ACC112 (cell line): ENCODE data around the gene NOL9.

Experiments used
- H2AFZ ChIP-seq: fragments of 200-600 bp; sonication (generic); one replicate; pipeline ENCODE4 v1.6.0; 2017; ENCODE audit warnings: antibody characterized with exemption, low read length; ENCODE audit not compliant: unreplicated experiment
- H3K27ac ChIP-seq: fragments of 200-600 bp; sonication (generic); 2 replicates; pipeline ENCODE4 v1.5.1; 2014; ENCODE audit warnings: low read depth, mild to moderate bottlenecking, antibody characterized with exemption, low read length, moderate library complexity
- H3K27me3 ChIP-seq: fragments of 200-600 bp; sonication (generic); 2 replicates; pipeline ENCODE4 v1.6.1; 2014; ENCODE audit warnings: mild to moderate bottlenecking, antibody characterized with exemption, low read length, moderate library complexity, mixed read lengths; ENCODE audit not compliant: insufficient read depth
- H3K36me3 ChIP-seq: fragments of 200-600 bp; sonication (generic); 2 replicates; pipeline ENCODE4 v1.6.1; 2016; ENCODE audit warnings: mild to moderate bottlenecking, antibody characterized with exemption, low read length, moderate library complexity, mixed read lengths; ENCODE audit not compliant: insufficient read depth
- H3K4me1 ChIP-seq: fragments of 200-600 bp; sonication (generic); one replicate; pipeline ENCODE4 v1.6.1; 2016; ENCODE audit warnings: low read length, mixed read lengths; ENCODE audit not compliant: insufficient read depth, unreplicated experiment, control insufficient read depth
- H3K4me3 ChIP-seq: fragments of 200-600 bp; sonication (generic); 2 replicates; pipeline ENCODE4 v1.5.1; 2014; ENCODE audit warnings: mild to moderate bottlenecking, low read depth, low read length
- H3K79me2 ChIP-seq: fragments of 200-600 bp; sonication (generic); one replicate; pipeline ENCODE4 v1.6.0; 2016; ENCODE audit warnings: low read length; ENCODE audit not compliant: control insufficient read depth, unreplicated experiment, insufficient read depth

NOL9 gene

DNA sequence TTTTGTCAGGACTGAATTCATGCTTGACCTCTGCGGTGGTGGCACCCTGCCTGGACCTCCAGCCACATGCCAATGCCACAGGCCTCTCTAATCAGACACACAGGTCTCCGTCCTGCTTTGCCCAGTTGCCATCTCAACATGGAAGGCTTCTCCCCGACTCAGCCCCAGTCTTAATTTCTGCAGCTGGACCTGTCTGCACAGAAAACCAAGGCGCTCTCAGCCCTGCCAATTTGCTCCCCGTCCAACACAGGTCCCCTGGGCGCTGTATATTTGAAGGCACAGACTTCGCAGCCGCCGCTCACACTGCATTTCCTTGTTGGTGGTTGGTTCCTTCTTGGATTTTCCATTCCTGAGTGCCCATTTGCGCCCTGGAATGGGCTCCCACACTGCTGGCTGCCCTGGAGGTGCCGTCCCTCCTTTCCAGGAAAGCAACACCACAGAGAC is 34.8 kb downstream of the NOL9 start:
- no peaks in the 10 kb centered on the region for H3K36me3 ChIP-seq
- no peak overlapping the region for H3K4me3 ChIP-seq
- peaks cover 17% of the 10 kb centered on the region for H3K4me1 ChIP-seq
- no peak overlapping the region for H2AFZ ChIP-seq
- H3K27ac ChIP-seq = no peak overlapping the region
- no peaks in the 10 kb centered on the region for H3K79me2 ChIP-seq
- no peaks in the 10 kb centered on the region for H3K27me3 ChIP-seq

DNA sequence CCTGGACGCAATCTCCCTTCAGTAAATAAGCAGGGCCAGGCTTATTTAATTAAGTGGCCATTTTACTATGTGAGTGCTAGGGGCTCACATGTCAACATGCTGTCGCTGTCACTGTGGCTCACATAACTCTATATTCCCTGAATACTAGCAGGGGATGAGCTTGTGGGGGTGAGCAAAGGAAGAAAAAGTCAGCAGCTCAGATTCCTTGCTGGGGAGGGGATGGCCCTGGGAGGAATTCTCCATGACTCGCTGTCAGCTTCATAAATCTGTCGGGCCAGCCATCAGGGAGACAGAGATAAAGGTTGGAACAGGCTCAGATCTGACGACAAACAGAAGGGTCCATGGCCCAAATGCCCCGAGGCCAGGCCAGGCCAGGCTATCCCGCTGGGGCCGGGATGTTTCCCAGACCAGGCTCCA is 36.9 kb downstream of the NOL9 start:
- Histone ChIP-seq H2AFZ (no peak overlapping the region), H3K27me3 (no peaks in the 10 kb centered on the region), H3K27ac (no peak overlapping the region)

DNA sequence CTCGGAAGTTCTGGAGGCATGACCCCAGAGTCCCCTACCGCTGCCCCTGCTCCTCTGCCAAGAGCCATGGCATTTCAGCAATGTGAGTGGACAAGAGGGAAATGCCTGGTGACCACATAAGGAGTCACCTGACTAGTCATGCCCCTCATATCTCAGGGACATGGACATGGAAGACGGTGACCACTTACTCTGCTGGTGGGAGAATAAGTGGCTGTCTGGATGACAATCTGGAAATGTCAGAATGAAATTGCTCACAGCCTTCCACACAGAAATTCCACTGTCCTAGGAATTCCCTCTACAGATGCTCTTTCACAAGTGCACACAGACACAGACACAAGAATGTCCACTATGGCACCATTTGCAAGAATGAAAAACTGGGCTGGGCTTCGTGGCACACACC is 38.5 kb downstream of the NOL9 start:
- H3K79me2 ChIP-seq = no peaks in the 10 kb centered on the region
- peaks cover 17% of the 10 kb centered on the region for H3K4me1 ChIP-seq
- no peaks in the 10 kb centered on the region for H3K36me3 ChIP-seq
- H3K27ac ChIP-seq = no peak overlapping the region
- no peak overlapping the region for H3K4me3 ChIP-seq
- H2AFZ ChIP-seq = no peak overlapping the region
- no peaks in the 10 kb centered on the region for H3K27me3 ChIP-seq

More for the DNA sequence above, 36.9 kb downstream of the NOL9 start:
- no peaks in the 10 kb centered on the region for H3K36me3 ChIP-seq
- H3K4me1 ChIP-seq = peaks cover 17% of the 10 kb centered on the region
- no peak overlapping the region for H3K4me3 ChIP-seq
- no peaks in the 10 kb centered on the region for H3K79me2 ChIP-seq

DNA sequence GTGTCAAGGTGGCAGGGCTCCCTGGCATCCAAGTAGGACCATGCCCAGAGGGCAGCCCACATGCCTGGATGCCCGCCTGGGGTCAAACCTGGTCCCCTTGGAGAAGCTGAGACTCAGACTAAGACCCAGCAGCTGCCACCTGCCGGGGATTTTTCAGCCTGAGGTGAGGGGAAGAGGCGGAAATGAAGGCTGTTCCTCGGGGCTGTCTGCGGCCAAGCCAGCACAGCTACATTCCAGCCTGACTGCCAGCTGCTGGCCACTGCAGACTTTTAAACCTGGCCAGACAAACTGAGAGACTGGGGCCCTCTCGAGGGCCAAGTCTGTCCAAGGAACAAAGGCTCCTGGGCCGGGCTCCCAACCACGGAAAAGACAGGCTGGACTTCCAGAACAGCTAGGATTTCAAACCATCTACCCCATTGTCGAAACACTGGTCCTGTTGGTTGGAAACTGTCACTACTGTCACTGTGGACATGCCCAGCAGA is 41.0 kb downstream of the NOL9 start:
- Histone ChIP-seq H3K79me2 (no peaks in the 10 kb centered on the region), H3K27ac (no peak overlapping the region), H3K4me3 (no peak overlapping the region), H3K36me3 (no peaks in the 10 kb centered on the region), H3K27me3 (no peaks in the 10 kb centered on the region), H3K4me1 (peaks cover 8% of the 10 kb centered on the region), H2AFZ (no peak overlapping the region)

DNA sequence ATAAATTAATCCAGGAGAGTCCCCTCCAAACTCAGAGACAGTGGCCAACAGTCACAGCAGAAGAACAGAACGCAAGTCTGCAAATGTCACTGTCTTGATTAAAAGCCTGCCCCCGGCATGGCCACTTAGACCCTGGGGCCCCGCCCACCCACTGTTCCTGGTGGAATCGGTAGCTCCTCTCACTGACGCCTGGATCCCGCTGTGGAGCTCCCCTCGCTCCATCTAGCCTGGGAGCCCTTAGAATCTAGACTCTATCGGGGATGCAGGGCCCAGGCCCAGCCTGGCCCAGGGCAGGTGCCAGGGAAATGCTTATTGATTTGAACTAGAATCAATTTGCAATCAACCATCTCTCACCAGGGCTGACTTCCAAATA is 41.4 kb downstream of the NOL9 start:
- no peaks in the 10 kb centered on the region for H3K27me3 ChIP-seq
- H3K4me3 ChIP-seq = no peak overlapping the region
- no peak overlapping the region for H2AFZ ChIP-seq
- H3K4me1 ChIP-seq = peaks cover 8% of the 10 kb centered on the region
- H3K27ac ChIP-seq = no peak overlapping the region
- no peaks in the 10 kb centered on the region for H3K36me3 ChIP-seq
- H3K79me2 ChIP-seq = no peaks in the 10 kb centered on the region

DNA sequence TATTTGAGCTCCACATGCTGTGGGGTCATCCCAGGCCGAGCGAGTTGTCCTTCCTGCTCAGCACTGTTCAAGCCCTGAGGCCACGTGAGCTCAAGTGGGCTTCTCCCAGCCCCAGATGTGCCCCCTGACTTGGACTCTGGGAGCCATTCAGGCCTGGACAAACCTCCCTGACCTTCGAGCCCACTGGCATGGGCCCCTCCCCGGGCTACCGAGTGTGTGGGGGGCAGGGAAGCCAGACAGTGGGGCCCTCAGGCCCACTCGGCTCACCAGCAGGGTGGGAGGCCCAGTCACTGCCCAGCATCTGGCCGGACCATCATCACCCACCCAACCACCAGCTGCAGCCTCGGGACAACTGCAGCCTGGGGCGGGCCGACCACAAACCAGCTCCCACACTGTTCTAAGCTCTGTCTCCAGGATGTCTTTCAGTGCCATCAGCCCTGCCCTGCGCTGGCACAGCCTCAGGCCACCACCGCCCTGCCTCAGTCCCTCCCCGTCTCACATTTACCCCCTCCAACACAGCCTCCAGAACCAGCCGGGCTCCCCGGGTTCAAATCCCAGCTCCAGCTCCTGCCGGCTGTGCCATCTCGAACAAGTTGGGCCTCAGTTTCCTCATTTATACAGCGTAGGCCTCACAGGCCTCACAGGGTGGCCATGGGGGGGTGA is 41.9 kb downstream of the NOL9 start:
- Histone ChIP-seq H3K27me3 (no peaks in the 10 kb centered on the region), H3K27ac (no peak overlapping the region), H3K36me3 (no peaks in the 10 kb centered on the region), H2AFZ (no peak overlapping the region), H3K79me2 (no peaks in the 10 kb centered on the region), H3K4me1 (peaks cover 8% of the 10 kb centered on the region), H3K4me3 (no peak overlapping the region)

DNA sequence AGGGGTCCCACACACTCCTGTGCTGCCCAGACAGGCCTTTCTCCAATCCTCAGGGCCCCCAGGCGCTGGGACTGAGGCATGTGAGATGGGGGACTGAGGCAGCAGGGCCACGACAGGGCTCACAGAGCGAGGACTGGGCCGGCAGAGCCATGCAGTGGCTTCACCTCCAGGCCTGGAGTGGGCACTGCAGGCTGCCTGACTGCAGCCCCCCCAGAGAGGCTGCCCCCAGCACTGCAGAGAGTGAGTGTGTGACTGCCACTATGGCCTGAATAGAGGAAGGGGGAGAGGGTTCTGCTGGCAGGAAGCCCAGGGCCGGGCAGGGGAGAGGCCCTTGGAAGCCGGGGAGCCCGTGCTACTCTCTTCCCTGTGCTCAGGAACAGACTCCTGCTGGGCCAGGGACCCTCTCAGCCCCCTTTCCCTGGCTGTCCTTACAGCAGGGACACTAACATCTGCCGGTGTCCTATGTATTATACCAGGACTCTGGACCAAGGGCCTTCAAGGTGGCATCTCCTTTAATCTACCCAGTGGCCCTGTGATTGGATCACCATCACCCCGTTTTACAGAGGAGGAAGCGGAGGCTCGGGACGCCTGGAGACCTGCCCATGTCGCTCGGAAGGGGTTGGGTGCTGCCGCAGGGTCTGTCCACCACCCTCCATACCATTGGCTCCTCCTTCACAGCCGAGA is 42.6 kb downstream of the NOL9 start:
- Histone ChIP-seq H3K27me3 (no peaks in the 10 kb centered on the region), H2AFZ (no peak overlapping the region), H3K4me3 (no peak overlapping the region), H3K36me3 (no peaks in the 10 kb centered on the region), H3K79me2 (no peaks in the 10 kb centered on the region), H3K4me1 (peaks cover 8% of the 10 kb centered on the region), H3K27ac (no peak overlapping the region)

DNA sequence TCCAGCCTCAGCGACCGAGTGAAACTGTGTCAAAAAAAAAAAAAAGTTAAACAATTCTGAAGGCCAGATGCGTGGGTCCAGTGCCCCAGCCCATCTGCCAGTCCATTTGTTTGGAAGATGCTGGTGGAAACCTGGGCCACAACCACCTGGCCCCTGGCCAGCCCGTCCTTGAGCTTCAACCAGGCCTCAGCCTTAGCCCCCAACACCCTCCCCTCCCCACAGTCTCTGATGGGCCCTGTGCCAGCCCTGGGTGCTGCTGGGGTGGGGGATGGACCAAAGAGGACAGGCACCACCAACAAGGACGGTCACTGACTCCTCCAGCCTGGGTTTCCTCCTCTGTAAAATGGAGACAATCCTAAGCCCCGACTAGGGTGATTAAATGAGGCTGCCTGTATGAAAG is 43.3 kb downstream of the NOL9 start:
- H3K4me1 ChIP-seq = peaks cover 6% of the 10 kb centered on the region

DNA sequence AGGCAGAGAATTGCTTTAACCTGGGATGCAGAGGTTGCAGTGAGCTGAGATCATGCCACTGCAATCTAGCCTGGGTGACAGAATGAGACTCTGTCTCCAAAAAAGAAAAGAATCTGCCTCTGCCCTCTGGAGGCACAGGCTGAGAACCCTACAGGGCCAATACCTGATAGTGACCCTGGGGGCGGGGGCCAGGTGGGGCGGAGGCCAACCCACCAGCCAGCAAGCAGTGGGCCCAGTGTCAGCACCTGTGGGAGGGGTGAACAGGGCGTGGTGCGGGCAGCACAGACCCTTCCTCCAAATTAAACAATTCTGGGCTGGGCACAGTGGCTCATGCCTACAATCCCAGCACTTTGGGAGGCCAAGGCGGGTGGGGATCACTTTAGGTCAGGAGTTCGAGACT is 43.8 kb downstream of the NOL9 start:
- H3K79me2 ChIP-seq = no peaks in the 10 kb centered on the region
- no peak overlapping the region for H3K4me3 ChIP-seq
- no peak overlapping the region for H3K27ac ChIP-seq
- H2AFZ ChIP-seq = no peak overlapping the region
- H3K27me3 ChIP-seq = no peaks in the 10 kb centered on the region
- no peaks in the 10 kb centered on the region for H3K36me3 ChIP-seq
- peaks cover under 1% of the 10 kb centered on the region for H3K4me1 ChIP-seq

More for the DNA sequence above, 43.3 kb downstream of the NOL9 start:
- H3K4me3 ChIP-seq = no peak overlapping the region
- H3K27me3 ChIP-seq = no peaks in the 10 kb centered on the region
- H3K36me3 ChIP-seq = no peaks in the 10 kb centered on the region
- no peaks in the 10 kb centered on the region for H3K79me2 ChIP-seq
- H3K27ac ChIP-seq = no peak overlapping the region
- no peak overlapping the region for H2AFZ ChIP-seq

DNA sequence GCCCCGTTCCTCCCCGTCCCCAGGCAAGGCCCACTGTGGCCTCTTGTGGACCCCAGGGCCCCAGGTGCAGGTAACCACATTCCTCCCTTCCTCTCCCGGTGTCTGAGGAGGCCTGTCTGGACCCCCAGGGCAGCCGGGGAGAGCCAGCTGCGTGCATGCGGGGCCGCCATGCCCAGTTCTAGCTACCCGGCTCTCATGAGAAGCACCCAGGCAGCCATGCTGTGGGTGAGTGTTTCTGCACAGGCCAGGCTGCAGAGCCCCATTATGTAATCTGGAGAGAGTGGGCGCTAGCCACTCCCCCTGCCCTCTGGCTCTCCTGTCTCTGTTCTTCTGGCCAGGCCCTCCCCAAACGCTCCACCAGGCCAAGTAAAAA is 44.4 kb downstream of the NOL9 start:
- Histone ChIP-seq H2AFZ (no peak overlapping the region), H3K4me1 (no peaks in the 10 kb centered on the region), H3K27ac (no peak overlapping the region), H3K4me3 (no peak overlapping the region), H3K27me3 (no peaks in the 10 kb centered on the region), H3K36me3 (no peaks in the 10 kb centered on the region), H3K79me2 (no peaks in the 10 kb centered on the region)
